NCI-H146 (cell line): ENCODE measurements around the gene MLPH.

Experiments
- DNase-seq: peaks from one replicate; lab custom pipeline; 2025; lab: John Stamatoyannopoulos, UW

MLPH gene

GRCh38 chr2:237603049-237603717, 116.1 kb downstream of the MLPH start:
- DNase-seq, result no peak

GRCh38 chr2:237603718-237604362, 116.8 kb downstream of the MLPH start:
- no peak for DNase-seq

GRCh38 chr2:237604391-237604790, 117.3 kb downstream of the MLPH start:
- no peak for DNase-seq
